ENCODE data around the gene TPSD1.
"Not testable (repeated sequence)": the region's sequence is repeated elsewhere in the genome, so short reads cannot be mapped to it uniquely, and the experiment has no call there.

The TPSD1 gene

DNA sequence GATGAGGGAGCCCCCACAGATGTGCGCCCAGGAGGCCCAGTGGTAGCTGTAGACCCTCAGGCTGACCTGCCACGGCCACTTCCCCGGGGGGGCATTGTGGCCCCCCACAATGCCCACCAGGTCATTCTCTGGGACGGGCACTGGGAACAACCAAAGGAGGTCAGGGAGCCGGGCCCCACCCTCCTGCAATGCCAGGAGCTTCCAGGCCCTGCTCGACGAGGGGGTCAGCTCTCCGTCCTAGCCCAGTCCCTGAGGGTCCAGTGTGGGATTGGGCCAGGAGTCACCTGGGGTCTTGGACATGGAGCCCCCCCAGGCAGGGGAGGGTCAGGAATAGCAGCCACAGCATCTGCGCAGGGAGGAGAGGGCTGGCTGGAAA lies 7.0 kb downstream of the TPSD1 start:
- DNase-seq (ENCODE audit: low read depth in 2 of 2): no peak

DNA sequence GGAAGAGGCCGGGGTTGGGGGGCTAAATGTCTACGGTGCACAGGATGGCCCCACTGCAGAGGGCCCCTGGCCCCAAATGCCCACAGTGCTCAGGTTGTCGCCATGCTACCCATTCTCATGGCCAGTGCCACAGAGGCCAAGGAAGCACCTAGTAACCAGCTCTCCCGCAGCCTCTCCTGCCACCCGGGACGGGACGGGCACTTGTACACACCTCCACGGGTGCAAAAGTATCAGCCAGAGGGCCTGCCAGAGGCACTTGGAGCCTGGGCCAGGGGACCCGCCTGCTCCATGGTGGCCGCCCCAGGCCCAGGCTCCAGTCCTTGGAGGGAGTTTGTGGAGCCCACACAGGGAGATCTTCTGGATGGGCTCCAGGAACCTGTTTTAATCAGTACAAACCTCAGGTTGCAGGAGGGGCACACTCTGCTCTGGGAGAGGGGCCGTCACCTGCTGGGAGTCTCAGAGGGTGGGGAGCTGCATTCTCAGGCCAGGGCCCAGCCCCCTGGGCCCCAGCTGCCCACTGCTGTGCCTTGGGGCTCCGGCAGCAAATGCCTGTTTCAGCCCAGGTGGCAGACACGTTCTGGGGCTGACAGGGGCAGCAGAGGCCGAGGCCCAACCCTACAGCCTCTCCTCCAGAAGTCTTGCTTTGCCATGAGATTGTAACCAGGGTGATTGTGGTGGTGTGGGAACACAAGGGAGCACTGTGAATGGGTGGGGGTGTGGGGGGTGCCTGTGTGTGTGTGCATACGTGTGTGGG lies 7.9 kb downstream of the TPSD1 start:
- no peak for DNase-seq (ENCODE audit: low read depth in 2 of 2)

DNA sequence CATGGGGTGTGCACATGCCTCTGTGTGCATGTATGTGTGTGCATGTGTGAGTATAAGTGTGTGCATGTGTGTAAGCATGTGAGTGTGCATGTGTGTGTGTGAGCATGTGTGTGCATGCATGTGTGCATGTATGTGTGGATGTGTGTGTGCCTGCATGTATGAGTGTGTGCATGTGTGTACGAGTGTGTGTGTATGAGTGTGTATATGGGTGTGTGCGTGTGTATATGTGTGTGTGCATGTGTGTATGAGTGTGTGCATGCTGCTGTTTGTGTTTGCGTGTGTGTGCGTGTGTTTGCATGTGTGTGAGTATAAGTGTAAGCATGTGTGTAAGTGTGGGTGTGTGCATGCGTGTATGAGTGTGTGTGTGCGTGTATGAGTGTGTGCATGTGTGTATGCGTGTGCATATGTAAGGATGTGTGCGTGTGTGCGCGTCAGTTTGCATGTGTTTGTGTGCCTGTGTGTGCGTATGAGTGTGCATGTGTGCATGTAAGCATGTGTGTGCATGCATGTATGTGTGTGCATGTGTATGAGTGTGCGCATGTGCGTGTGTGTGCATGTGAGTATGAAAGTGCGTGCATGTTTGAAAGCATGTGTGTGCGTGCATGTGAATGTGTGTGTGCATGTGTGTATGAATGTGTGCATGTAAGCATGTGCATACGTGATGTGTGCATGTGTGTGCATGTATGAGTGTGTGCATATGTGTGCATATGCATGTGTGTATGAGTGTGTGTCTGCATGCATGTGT lies 8.6 kb downstream of the TPSD1 start:
- DNase-seq (ENCODE audit: low read depth in 2 of 2): no peak

DNA sequence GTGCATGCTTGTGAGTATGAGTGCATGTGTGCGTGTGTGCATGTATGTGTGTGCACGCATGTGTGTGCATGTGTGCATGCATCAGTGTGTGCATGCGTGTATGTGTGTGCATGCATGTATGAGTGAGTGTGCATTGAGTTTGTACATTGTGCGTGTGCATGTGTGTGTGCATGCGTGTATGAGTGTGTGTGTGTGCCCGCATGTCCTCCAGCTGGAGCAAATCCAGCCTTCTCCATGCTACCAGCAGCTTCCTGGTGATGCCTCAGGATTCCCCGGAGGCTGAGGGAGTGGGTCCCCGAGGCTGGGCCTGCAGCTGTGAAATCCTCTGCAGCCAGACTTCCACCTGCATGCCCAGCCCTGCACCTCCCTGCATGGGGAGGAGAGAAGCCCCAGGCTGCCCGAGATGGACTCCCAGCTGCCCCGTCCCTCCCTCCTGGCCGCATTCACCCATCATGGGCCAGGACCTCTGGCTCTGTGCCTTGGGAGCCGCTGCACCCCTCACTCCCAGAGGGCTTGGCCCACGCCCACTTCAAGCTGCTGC lies 9.3 kb downstream of the TPSD1 start:
- DNase-seq (ENCODE audit: low read depth in 2 of 2): no peak

DNA sequence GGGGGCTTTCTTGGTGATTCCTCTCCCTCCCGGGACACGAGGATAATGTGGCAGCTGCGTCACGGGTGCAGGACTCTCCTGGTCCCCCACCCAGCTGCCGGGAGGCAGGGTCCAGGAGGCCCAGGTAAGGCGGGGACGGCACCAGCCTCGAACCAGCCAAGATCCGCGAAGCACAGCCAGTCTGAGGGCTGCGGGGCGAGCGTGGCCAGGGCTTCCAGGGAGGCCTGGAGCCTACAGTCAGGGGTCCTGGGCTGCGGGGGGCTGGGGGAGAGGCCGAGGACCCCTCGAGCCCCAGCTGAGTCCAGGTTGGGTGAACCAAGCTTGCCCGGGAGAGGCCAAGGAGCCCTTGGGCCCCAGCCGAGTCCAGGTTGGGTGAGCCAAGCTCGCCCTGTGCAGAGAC lies 10.0 kb downstream of the TPSD1 start:
- DNase-seq (ENCODE audit: low read depth in 2 of 2): no peak

DNA sequence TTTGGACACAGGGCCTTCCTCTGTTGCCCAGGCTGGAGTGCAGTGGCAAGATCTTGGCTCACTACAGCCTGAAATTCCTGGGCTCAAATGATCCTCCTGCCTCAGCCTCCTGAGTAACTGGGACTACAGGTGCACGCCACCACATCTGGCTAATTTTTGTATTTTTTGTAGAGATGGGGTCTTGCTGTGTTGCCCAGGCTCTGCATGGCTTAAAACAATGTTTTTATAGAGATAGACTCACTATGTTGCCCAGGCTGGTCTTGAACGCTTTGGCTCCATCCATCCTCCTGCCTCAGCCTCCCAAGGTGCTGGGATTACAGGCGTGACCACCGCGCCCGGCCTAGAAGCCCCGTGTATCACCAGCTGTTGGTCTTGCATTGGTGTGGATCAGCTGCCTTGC lies 13.5 kb downstream of the TPSD1 start:
- not testable (repeated sequence) for DNase-seq (ENCODE audit: low read depth in 2 of 2)

DNA sequence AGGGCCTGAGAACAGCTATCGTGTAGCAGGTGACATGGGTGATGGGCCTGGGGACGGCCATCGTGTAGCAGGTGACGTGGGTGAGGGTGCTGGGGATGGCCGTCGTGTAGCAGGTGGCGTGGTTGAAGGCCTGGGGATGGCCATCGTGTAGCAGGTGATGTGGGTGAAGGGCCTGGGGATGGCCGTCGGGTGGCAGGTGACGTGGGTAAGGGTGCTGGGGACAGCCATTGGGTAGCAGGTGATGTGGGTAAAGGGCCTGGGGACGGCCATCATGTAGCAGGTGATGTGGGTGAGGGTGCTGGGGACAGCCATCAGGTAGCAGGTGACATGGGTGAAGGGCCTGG lies 15.5 kb downstream of the TPSD1 start:
- DNase-seq (ENCODE audit: low read depth in 2 of 2): no peak

DNA sequence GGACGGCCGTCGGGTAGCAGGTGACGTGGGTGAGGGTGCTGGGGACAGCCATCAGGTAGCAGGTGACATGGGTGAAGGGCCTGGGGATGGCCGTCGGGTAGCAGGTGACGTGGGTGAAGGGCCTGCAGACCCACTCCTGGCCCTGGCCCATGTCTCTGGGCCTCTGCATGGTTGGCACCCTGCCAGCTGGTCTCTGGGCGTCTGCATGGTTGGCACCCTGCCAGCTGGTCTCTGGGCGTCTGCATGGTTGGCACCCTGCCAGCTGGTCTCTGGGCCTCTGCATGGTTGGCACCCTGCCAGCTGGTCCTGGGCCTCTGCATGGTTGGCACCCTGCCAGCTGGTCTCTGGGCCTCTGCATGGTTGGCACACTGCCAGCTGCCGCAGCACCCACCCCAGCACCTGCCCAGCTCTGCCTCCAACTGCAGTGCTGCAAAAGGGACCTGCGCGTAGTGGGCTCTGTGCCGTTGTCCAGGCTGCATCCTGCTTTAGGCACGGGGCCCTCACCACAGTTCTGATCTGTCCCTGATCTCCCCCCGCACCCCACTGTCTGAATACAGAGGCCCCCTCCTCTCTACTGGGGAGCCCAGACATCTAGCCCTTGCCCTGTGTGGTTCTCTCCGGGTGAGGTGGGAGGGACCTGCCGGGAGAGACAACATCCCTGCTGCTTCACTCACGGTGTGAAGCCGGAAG lies 16.0 kb downstream of the TPSD1 start:
- not testable (repeated sequence) for DNase-seq (ENCODE audit: low read depth in 2 of 2)

DNA sequence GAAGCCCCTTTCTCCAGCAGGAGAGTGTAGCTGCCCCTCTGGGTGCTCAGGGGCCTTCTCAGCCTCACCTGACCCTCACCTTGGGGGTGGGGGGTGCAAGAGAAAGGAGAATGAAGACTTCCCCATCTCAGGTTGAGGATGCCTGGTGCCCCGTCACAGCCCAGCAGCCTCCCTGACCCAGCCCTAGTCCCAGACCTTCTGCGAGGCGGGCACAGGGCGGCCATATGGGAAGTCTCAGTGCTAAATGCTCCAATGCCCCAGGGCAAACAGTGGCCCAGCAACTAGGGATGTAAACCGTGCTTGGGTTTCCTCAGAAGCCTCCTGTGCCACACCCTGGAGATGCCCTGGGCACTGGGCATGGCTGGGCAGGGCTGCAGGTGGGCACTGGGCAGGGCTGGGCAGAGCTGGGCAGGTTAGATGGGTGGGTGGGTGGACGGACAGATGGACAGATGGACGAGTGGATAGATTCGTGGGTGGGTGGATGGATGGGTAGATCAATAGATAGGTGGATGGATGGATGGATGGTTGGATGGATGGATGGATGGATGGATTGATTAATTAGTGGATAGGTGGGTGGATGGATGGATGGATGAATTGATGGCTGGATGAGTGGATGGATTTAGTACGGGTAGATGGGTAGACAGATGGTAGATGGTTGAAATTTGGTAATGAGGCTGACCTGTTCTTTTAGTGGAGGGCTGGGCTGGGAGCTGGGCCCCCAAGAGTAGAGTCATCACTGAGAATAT lies 16.8 kb downstream of the TPSD1 start:
- DNase-seq (ENCODE audit: low read depth in 2 of 2): no peak

DNA sequence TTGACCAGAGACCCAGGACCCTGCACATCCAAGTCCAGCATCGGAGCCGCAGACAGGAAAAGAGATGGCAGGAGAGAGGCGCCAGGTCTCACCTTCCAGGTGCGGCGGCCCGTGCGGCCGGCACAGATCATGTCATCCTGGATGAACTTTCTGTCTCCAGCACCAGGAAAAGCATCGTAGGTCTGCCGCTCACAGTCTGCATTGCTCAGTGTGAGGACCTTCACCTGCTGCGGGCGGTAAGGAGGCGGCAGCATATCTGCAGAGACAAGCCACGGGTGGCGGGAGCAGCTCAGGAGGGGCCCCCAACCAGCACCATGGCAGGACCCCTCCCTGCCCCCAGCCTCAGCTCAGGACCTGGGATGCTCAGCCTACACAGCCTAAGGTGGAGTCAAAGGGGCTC lies 17.9 kb downstream of the TPSD1 start:
- no peak for DNase-seq (ENCODE audit: low read depth in 2 of 2)

DNA sequence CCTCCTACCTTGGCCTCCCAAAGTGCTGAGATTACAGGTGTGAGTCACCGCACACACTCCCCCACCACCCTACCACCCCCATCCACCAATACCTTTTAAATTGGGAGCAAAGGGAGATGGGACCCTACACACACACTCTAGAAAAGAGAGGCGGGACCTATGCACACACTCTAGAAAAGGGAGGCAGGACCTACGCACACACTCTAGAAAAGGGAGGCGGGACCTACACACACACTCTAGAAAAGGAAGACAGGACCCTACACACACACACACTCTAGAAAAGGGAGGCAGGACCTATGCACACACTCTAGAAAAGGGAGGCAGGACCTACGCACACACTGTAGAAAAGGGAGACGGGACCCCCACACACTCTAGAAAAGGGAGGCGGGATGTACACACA lies 18.9 kb downstream of the TPSD1 start:
- no peak for DNase-seq (ENCODE audit: low read depth in 2 of 2)

DNA sequence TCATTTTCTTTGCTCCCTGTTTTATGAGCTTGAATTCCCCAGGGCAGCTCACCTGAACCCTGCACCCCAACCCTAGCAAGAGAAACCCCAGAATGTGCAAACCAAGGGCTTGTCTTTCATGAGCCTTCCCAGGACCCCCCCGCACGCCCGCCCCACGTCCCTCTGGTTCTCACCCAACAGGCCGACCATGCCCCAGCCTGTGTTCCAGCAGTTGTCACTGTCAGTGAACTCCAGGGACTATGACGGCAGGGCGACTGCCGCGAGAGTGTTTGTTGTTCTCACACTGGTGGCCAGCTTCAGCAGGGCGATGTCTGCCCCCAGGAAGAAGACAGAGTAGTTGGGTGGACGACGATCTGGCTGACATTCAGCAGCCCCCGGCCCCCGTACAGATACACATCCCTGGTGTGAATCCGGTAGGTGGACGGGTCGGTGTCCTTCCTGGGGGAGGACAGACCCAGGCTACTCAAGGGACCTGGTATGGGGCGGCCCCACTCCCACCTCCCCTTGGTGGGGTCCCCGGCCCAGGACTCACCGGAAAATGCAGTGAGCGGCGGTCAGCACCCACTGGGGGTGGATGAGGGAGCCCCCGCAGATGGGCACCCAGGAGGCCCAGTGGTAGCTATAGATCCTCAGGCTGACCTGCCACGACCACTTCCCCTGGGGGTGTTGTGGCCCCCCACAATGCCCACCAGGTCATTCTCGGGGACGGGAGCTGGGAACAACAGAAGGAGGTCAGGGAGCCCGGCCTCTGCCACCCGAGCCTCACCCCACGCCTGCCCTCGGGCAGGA lies 20.1 kb downstream of the TPSD1 start:
- DNase-seq (ENCODE audit: low read depth in 2 of 2): no peak

DNA sequence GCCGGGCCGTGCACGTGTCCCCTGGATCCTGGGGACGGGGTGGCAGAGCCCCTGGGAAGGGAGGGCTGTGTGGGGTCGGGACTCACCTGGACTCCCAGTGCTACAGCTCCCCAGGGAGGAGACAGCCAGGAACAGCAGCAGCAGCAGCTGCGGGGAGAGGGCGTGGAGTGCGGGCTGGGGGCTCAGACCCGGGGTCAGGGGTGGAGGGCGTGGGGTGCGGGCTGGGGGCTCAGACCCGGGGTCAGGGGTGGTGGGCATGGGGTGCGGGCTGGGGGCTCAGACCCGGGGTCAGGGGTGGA lies 20.7 kb downstream of the TPSD1 start:
- no peak for DNase-seq (ENCODE audit: low read depth in 2 of 2)

DNA sequence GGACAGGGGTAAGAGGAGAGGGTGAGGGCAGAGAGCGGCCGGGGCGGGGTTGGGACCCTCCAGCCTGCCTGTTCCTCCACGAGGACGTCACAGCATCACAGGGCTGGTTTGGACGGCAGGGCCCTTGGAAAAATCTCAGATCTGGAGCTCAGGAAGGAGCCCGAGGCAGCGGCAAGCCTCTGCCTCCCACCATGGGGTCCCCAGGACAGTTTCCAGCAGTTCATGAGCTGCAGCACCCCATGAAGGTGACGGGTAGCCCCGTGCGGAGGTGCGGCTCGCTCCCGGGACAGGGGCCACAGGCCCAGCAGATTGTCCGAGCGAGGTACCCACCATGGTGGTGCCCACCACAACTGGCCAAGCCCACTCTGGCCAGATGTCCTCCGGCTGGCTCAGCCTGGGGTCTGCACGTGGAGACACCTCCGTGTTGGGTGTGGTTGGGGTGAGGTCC lies 21.3 kb downstream of the TPSD1 start:
- DNase-seq (ENCODE audit: low read depth in 2 of 2): no peak

DNA sequence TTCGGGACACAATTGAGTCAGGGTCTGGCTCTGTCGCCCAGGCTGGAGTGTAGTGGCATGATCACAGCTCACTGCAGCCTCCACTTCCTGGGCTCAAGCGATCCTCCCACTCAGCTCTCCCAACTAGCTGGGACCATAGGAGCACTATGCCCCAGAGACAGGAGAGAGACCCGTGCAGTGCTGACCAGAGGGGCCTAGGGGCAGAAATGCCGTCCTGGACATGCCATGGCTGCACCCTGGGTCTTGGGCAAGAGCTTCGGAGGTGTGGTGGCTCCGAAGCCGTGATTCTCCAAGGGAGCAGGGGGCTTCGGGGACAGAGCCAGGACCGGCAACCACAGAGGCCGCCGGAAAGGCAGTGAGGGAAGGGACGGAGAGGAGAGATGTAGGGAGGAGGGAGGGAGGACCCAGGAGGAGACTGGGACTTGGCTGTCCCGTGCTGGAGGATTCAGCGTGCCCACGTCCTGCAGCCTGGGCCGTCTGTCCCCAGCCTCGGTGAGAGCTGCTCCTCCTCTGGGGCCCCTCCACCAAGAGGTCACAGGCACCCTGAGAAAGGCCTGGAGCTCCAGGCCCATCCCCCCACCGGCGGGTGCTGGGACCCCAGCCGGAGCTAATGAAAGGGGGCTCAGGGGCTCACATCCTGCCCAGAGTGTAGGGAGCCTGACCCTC lies 21.9 kb downstream of the TPSD1 start:
- no peak for DNase-seq (ENCODE audit: low read depth in 2 of 2)

DNA sequence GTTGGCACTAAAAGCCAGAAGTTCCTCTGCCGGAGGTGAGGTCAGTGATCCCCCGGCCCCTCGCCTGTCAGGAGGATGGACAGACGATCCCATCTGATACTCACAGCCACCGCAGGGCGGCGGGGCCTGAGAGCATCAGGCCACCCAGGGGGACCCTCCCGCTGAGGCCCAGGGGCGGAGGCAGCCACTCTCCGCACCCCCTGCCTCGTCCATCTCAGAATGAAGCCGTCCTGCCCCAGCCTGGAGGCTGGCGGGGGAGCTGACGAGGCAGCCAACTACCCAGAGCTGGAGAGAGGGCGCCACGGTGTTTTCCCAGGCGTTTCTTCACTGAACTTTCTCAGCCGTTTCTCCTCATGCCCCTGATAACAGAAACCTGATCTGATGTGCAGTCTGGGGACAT lies 22.6 kb downstream of the TPSD1 start:
- DNase-seq (ENCODE audit: low read depth in 2 of 2): no peak

DNA sequence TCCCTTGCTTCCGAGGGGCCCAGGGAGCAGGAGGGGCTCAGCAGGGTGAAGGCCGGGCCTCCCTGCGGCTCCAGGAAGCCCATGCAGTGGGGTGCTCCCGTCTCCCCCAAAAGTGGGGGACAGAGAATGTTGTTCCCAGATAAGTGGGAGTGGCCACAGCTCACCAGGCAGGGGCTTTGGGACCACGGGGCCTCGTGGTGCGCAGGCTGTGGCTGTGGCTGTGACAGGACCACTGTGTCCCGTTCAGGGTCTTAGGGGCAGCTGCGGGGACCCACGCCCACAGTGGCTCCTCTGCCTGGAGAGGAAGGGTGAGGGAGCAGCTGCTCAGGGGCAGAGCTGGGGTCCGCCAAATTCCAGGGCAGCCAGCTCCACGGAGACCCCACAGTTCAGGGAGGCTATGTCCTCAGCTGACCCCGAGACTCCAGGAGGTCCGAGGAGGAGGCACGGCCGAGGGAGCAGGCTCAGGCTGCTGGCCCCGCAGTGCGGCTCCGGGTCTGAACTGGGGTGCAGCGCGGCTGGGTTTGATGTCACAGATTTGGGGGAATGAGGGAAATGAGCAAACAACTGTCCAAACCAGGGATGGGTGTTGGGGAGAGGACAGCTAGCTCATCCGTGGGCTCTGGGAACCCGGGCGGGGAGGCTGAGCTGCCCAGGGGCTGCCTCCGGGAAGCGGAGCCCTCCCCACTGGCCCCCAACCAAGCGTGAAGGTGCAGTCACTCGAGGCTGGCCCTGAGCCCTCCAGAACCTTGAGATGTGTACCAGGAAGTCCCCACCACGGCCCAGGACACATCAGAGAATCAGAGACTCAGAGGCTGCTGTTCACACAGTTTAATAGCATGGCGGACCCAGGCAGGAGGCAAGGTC lies 23.4 kb downstream of the TPSD1 start:
- no peak for DNase-seq (ENCODE audit: low read depth in 2 of 2)

DNA sequence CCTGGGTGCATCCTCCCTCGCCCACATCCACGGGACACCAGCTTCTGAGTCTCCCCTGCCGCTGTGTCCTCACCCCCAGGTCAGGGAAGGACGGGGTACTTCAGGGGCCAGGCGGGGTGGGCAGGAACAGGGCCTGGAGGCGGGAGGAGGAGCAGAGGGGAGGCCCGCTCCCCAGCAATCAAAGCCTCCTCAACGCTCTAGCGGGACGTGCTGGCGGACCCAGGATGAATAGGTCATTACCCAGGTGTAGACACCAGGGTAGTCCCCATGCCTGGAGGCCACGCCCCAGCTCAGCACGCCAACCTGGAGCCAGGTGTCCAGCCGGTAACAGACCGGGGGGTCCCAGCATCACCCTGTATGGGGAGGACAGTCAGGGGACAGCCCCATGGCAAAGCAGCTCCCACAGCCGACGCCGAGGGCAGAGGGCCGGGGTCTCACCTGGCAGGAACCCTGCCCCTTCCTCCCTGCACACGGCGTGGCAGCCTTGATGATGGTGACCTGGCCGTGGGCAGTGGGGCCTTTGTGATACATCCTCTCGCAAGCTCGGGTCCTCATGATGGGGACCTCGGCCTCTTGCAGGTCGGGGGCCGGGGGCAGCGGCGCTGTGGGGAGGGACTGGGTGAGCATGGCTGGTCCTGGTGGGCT lies 24.2 kb downstream of the TPSD1 start:
- no peak for DNase-seq (ENCODE audit: low read depth in 2 of 2)

DNA sequence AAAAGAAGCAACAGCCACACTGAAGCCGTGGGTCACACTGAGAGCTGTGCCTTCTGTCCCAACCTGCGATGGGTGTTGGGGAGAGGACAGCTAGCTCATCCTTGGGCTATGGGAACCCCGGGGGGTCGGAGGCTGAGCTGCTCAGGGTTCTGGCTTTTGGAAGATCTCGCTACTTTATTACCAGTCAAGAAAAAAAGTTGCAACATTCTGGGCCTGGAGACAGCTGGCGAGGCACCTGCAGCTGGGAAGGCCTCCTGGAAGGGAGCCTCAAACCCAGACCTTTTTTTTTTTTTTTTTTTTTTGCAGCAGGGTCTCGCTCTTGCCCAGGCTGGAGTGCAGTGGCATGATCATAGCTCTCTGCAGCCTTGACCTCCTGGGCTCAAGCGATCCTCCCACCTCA lies 24.9 kb downstream of the TPSD1 start:
- no peak for DNase-seq (ENCODE audit: low read depth in 2 of 2)
